ENCODE data around the gene NPBWR2. TPM values are rescaled to one million over a fixed set of nuclear protein-coding genes. Genes with fewer than 3 reads are reported as not detected.

Gene NPBWR2
- total RNA-seq, 4 donors from 2014 or later: not detected

DNA sequence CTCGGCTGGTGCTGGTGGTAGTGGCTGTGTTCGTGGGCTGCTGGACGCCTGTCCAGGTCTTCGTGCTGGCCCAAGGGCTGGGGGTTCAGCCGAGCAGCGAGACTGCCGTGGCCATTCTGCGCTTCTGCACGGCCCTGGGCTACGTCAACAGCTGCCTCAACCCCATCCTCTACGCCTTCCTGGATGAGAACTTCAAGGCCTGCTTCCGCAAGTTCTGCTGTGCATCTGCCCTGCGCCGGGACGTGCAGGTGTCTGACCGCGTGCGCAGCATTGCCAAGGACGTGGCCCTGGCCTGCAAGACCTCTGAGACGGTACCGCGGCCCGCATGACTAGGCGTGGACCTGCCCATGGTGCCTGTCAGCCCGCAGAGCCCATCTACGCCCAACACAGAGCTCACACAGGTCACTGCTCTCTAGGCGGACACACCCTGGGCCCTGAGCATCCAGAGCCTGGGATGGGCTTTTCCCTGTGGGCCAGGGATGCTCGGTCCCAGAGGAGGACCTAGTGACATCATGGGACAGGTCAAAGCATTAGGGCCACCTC lies 8.8 kb downstream of the NPBWR2 start:
- TF ChIP-seq POLR2A (IDR thresholded peaks at IDR 0.05): no peak
- no peak for TF ChIP-seq POLR2AphosphoS5 (IDR thresholded peaks at IDR 0.05)
- TF ChIP-seq, protein P1, sequence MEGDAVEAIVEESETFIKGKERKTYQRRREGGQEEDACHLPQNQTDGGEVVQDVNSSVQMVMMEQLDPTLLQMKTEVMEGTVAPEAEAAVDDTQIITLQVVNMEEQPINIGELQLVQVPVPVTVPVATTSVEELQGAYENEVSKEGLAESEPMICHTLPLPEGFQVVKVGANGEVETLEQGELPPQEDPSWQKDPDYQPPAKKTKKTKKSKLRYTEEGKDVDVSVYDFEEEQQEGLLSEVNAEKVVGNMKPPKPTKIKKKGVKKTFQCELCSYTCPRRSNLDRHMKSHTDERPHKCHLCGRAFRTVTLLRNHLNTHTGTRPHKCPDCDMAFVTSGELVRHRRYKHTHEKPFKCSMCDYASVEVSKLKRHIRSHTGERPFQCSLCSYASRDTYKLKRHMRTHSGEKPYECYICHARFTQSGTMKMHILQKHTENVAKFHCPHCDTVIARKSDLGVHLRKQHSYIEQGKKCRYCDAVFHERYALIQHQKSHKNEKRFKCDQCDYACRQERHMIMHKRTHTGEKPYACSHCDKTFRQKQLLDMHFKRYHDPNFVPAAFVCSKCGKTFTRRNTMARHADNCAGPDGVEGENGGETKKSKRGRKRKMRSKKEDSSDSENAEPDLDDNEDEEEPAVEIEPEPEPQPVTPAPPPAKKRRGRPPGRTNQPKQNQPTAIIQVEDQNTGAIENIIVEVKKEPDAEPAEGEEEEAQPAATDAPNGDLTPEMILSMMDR (IDR thresholded peaks at IDR 0.05): no peak
- TF ChIP-seq EP300 (IDR thresholded peaks at IDR 0.05; ENCODE audit: low read depth): no peak
- peaks cover 0 to 10% (median 7%) of the 10 kb centered on the region in 4 donors for H3K4me1 ChIP-seq
- no peak for DNase-seq
- 94% methylated on average over 28 of the region's 28 CpGs; no CpG with 5 or more reads in 1 of the 2 donors for WGBS, 2 donors (ENCODE audit: low coverage in 1 of 2)
- no peaks in the 10 kb centered on the region for H3K36me3 ChIP-seq
- no peak overlapping the region for H3K27ac ChIP-seq
- peaks cover 38% of the 10 kb centered on the region for H3K27me3 ChIP-seq
- no peak overlapping the region for H3K4me3 ChIP-seq
- intact Hi-C loops (cut with DNase I; ENCODE audit: low total_unique reads) (no loop called here), in situ Hi-C loops (cut with MboI; ENCODE audit: low pct_ligation_motif_present in 1 of 4, low pct_unique_long_range_greater_than_20kb in 1 of 4, low sequenced_read_pairs in 3 of 4) (no loop called here)
- H3K9me3 ChIP-seq: no peaks in the 10 kb centered on the region

DNA sequence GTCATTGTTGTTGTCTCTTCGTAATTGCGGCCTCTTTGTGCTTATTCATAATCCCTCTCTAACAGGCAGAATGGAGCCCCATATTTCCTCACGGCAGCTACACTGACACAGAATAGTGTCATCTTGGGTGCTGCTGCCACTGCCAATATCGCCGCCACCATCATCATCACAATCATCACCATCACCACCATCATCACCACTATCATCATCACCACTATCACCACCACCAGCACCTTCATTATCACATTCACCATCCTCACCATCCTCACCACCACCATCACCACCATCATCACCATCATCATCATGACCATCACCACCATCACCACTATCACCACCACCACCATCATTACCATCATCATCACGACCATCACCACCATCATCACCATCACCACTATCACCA lies 10.8 kb downstream of the NPBWR2 start:
- Histone ChIP-seq H3K9me3 (no peaks in the 10 kb centered on the region), H3K27ac (no peak overlapping the region), H3K4me3 (no peak overlapping the region), H3K36me3 (no peaks in the 10 kb centered on the region), H3K4me1 (no peaks in the 10 kb centered on the region), H3K27me3 (peaks cover 28% of the 10 kb centered on the region)
- intact Hi-C loops (cut with DNase I; ENCODE audit: low total_unique reads): no loop called here
- WGBS, 2 donors (ENCODE audit: low coverage in 1 of 2): 72 to 84% methylated on average over 5 to 6 of the region's 6 CpGs
- no peak for DNase-seq
- in situ Hi-C loops (cut with MboI; ENCODE audit: low pct_ligation_motif_present in 1 of 4, low pct_unique_long_range_greater_than_20kb in 1 of 4, low sequenced_read_pairs in 3 of 4): no loop called here
- TF ChIP-seq POLR2A (IDR thresholded peaks at IDR 0.05): no peak
- no peak for TF ChIP-seq POLR2AphosphoS5 (IDR thresholded peaks at IDR 0.05)
- no peak for TF ChIP-seq EP300 (IDR thresholded peaks at IDR 0.05; ENCODE audit: low read depth)
- TF ChIP-seq, protein P1 (IDR thresholded peaks at IDR 0.05): no peak

DNA sequence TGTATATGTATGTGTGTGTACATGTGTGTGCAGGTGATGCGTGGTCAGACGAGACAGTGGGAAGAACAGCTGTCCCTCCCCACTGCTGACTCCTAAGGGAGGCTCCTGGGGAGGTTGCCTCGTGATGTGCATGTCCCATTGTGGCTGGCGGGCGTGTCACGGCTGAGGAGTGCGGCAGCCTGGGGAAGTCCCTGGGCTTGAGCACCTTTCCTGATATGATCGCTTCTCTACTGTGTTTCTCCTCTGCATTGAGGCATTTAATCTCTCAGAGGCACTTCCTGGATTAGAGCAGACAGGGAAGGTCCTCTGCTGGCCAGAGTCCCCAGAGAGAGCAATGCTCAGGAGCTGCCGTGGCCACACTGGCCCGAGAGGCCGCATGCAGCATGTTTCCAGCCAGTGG lies 11.4 kb downstream of the NPBWR2 start:
- no peak for TF ChIP-seq EP300 (IDR thresholded peaks at IDR 0.05; ENCODE audit: low read depth)
- TF ChIP-seq POLR2AphosphoS5 (IDR thresholded peaks at IDR 0.05): no peak
- TF ChIP-seq, protein P1 (IDR thresholded peaks at IDR 0.05): no peak
- no peak for TF ChIP-seq POLR2A (IDR thresholded peaks at IDR 0.05)
- no peak for DNase-seq
- no peak overlapping the region for H3K4me3 ChIP-seq
- in situ Hi-C loops (cut with MboI; ENCODE audit: low pct_ligation_motif_present in 1 of 4, low pct_unique_long_range_greater_than_20kb in 1 of 4, low sequenced_read_pairs in 3 of 4) (no loop called here), intact Hi-C loops (cut with DNase I; ENCODE audit: low total_unique reads) (no loop called here)
- no peak overlapping the region for H3K27ac ChIP-seq
- WGBS, 2 donors (ENCODE audit: low coverage in 1 of 2): 69% methylated on average over 11 of the region's 11 CpGs; no CpG with 5 or more reads in 1 of the 2 donors
- no peaks in the 10 kb centered on the region for H3K9me3 ChIP-seq
- no peaks in the 10 kb centered on the region for H3K36me3 ChIP-seq
- peaks cover 22% of the 10 kb centered on the region for H3K27me3 ChIP-seq
- no peaks in the 10 kb centered on the region for H3K4me1 ChIP-seq

DNA sequence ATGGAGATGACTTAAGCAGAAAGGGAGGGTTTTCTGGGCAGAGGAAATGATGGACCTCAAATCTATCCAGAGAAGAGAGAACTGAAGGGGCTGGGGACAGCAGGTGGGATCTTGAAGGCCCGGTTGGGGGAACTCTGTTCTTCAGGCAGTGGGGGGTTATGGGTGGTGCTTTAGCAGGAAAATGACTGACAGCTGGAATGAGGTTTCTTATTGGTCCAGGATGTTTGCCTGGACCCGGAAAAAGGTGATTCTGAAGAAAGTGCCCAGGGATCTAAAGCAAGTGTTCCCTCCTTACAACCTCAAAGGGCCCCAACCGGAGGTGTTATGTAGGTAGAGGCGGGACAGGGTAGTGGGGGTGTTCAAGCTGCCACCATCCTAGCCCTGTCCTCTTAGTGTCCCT lies 11.9 kb downstream of the NPBWR2 start:
- Histone ChIP-seq H3K9me3 (no peaks in the 10 kb centered on the region), H3K4me3 (no peak overlapping the region), H3K4me1 (no peaks in the 10 kb centered on the region), H3K36me3 (no peaks in the 10 kb centered on the region), H3K27me3 (peaks cover 17% of the 10 kb centered on the region), H3K27ac (no peak overlapping the region)
- 53 to 73% methylated on average over 2 to 4 of the region's 4 CpGs for WGBS, 2 donors (ENCODE audit: low coverage in 1 of 2)
- no peak for DNase-seq
- intact Hi-C loops (cut with DNase I; ENCODE audit: low total_unique reads) (no loop called here), in situ Hi-C loops (cut with MboI; ENCODE audit: low pct_ligation_motif_present in 1 of 4, low pct_unique_long_range_greater_than_20kb in 1 of 4, low sequenced_read_pairs in 3 of 4) (no loop called here)
- no peak for TF ChIP-seq POLR2A (IDR thresholded peaks at IDR 0.05)
- TF ChIP-seq EP300 (IDR thresholded peaks at IDR 0.05; ENCODE audit: low read depth): no peak
- TF ChIP-seq POLR2AphosphoS5 (IDR thresholded peaks at IDR 0.05): no peak
- TF ChIP-seq, protein P1 (IDR thresholded peaks at IDR 0.05): no peak

Measured in transverse colon (tissue), 4 donors.